ENCODE measurements around the gene DCST2.

GRCh38 chr1:155022136-155022926 is 11.2 kb downstream of the DCST2 start:
- no peak for TF ChIP-seq CTCF (IDR thresholded peaks at IDR 0.05; ENCODE audit: insufficient read depth, low read length)
- no peak for TF ChIP-seq GABPA (IDR thresholded peaks at IDR 0.05; ENCODE audit: low read depth)
- TF ChIP-seq POLR2AphosphoS5 (IDR thresholded peaks at IDR 0.05; ENCODE audit: low read depth), result no peak
- no peak for TF ChIP-seq REST (IDR thresholded peaks at IDR 0.05; ENCODE audit: insufficient replicate concordance, low read depth)
